ENCODE measurements around the gene EIF4E2.

- TF ChIP-seq EZH2 (IDR thresholded peaks at IDR 0.05; ENCODE audit: borderline replicate concordance, low read length) (no peak), CTCF (conservative IDR thresholded peaks at IDR 0.05 in 1 of 2, IDR thresholded peaks at IDR 0.05 in 1 of 2; ENCODE audit: extremely low read depth in 1 of 2, insufficient read depth in 1 of 2, low read depth in 1 of 2, low read length in 2 of 2) (no peak)
These were observed 36.5 kb downstream of the EIF4E2 start for GRCh38 chr2:232586943-232587505.

All from mammary epithelial cell (primary cell).